GM19238 (cell line): ENCODE data around the gene CD300LF.

Experiments used
- DNase-seq: peaks from one replicate; pipeline ENCODE4 v3.0.0; 2011; ENCODE audit warnings: low spot score; ENCODE audit not compliant: insufficient read length

The CD300LF gene

GRCh38 chr17:74730491-74731346 lies 18.0 kb upstream of the CD300LF start:
- DNase-seq = no peak

- DNase-seq = no peak
Observed at GRCh38 chr17:74729866-74730265, 17.1 kb upstream of the CD300LF start.

- no peak for DNase-seq
Observed at GRCh38 chr17:74729368-74729767, 16.6 kb upstream of the CD300LF start.

- no peak for DNase-seq
Observed at GRCh38 chr17:74728702-74729075, 16.0 kb upstream of the CD300LF start.

GRCh38 chr17:74728033-74728701 lies 15.4 kb upstream of the CD300LF start:
- no peak for DNase-seq

GRCh38 chr17:74725111-74725510 lies 12.4 kb upstream of the CD300LF start:
- no peak for DNase-seq

- DNase-seq = no peak
Observed at GRCh38 chr17:74723891-74724290, 11.2 kb upstream of the CD300LF start.

GRCh38 chr17:74722782-74723181 lies 10.1 kb upstream of the CD300LF start:
- no peak for DNase-seq

- no peak for DNase-seq
Observed at GRCh38 chr17:74720506-74720905, 7.8 kb upstream of the CD300LF start.

GRCh38 chr17:74715144-74715543 lies 2.4 kb upstream of the CD300LF start:
- DNase-seq = no peak

- DNase-seq = no peak
Observed at GRCh38 chr17:74713171-74713755, 540 bp upstream of the CD300LF start.

- DNase-seq = no peak
Observed at GRCh38 chr17:74712301-74712700, 422 bp downstream of the CD300LF start.

- no peak for DNase-seq
Observed at GRCh38 chr17:74711058-74711824, 1.5 kb downstream of the CD300LF start.

- no peak for DNase-seq
Observed at GRCh38 chr17:74704544-74704943, 8.2 kb downstream of the CD300LF start.

- no peak for DNase-seq
Observed at GRCh38 chr17:74703311-74703710, 9.4 kb downstream of the CD300LF start.

GRCh38 chr17:74702116-74702871 lies 10.4 kb downstream of the CD300LF start:
- DNase-seq = no peak

- DNase-seq = no peak
Observed at GRCh38 chr17:74699236-74699635, 13.5 kb downstream of the CD300LF start.

- DNase-seq = no peak
Observed at GRCh38 chr17:74698069-74698468, 14.7 kb downstream of the CD300LF start.

- DNase-seq = no peak
Observed at GRCh38 chr17:74697515-74697914, 15.2 kb downstream of the CD300LF start.

- DNase-seq = no peak
Observed at GRCh38 chr17:74695629-74696028, 17.1 kb downstream of the CD300LF start.

- DNase-seq = no peak
Observed at GRCh38 chr17:74694081-74694480, 18.6 kb downstream of the CD300LF start.
